GM12878 (cell line): Measurements from ENCODE around the gene TMEM97. TPM values are rescaled to one million over a fixed set of nuclear protein-coding genes. Genes with fewer than 3 reads are reported as not detected.

Experiments used
- ATF3 ChIP-seq: IDR thresholded peaks from 2 replicates; pipeline ENCODE4 v1.6.1; 2011; ENCODE audit warnings: low read depth, mild to moderate bottlenecking, low read length, moderate library complexity, borderline replicate concordance; ENCODE audit errors: extremely low read depth
- CBFB ChIP-seq: IDR thresholded peaks from 2 replicates; pipeline ENCODE4 v1.6.1; 2016; ENCODE audit warnings: antibody characterized with exemption, low read depth
- HSF1 ChIP-seq: fragments of 150-350 bp; IDR thresholded peaks from 2 replicates; pipeline ENCODE4 v1.6.1; 2014; ENCODE audit warnings: mild to moderate bottlenecking, low read depth, low read length
- IKZF1 ChIP-seq: fragments of 450-650 bp; conservative IDR thresholded peaks from 2 replicates; pipeline ENCODE4 v1.6.1; 2017; ENCODE audit warnings: antibody characterized with exemption, mild to moderate bottlenecking
- IRF5 ChIP-seq: fragments of 450-650 bp; IDR thresholded peaks from 2 replicates; pipeline ENCODE4 v1.6.1; 2017; ENCODE audit warnings: borderline replicate concordance
- NR2F1 ChIP-seq: fragments of 450-650 bp; conservative IDR thresholded peaks from 2 replicates; pipeline ENCODE4 v1.6.1; 2017; ENCODE audit warnings: mild to moderate bottlenecking
- PRDM15 ChIP-seq: fragments of 450-650 bp; formaldehyde crosslinking; IDR thresholded peaks from 2 replicates; pipeline ENCODE4 v1.4.0; 2020; ENCODE audit warnings: mild to moderate bottlenecking, moderate library complexity
- SPI1 ChIP-seq: IDR thresholded peaks from 2 replicates; pipeline ENCODE4 v1.6.1; 2011; ENCODE audit warnings: low read depth, mild to moderate bottlenecking, low read length, moderate library complexity, borderline replicate concordance; ENCODE audit not compliant: insufficient read depth
- polyA plus RNA-seq, 11 experiments: library from polyadenylated mRNA; depleted of rRNA in 4 of 11; unstranded in 6 of 11; stranded (reverse) in 5 of 11; fragments of >200 nt; fragmentation: Nextera tagmentation in 4 of 11; fragmentation: Illumina TruSeq in 1 of 11; extraction: Ambion mirVana in 4 of 11; extraction: Trizol in 1 of 11; gene quantifications; 1 replicate in 1 of 11; 2 replicates in 10 of 11; pipeline versions ENCODE4 v1.2.1 to v1.2.3, GENCODE V29; 2011 to 2016; ENCODE audit warnings: inconsistent platforms in 2 of 11, missing spikeins in 2 of 11, low read depth in 1 of 11
- total RNA-seq, 4 experiments: library from RNA; depleted of rRNA in 3 of 4; stranded (reverse); fragments of >200 nt in 3 of 4; fragmentation: Illumina TruSeq in 1 of 4; extraction: Trizol in 1 of 4; gene quantifications; 2 replicates each; pipeline versions ENCODE4 v1.2.1 to v1.2.3, GENCODE V29; 2013 to 2021

TMEM97 gene
- total and polyA plus RNA-seq, 10 of the 15 experiments (the other 5 are each of a cell fraction or from before 2014, with no cell fraction given): 58.0 to 134 (median 86.0) TPM

- no peak for TF ChIP-seq SPI1
- TF ChIP-seq NR2F1: no peak
- TF ChIP-seq IRF5: no peak
- no peak for TF ChIP-seq IKZF1
- no peak for TF ChIP-seq CBFB
- TF ChIP-seq ATF3: no peak
- no peak for TF ChIP-seq PRDM15 (CRISPR knock-in tag)
- no peak for TF ChIP-seq HSF1
Measured at GRCh38 chr17:28320215-28321061, 1.4 kb downstream of the TMEM97 start (continued).
